ENCODE measurements around the gene PSME1. TPM values are rescaled to one million over a fixed set of nuclear protein-coding genes. Genes with fewer than 3 reads are reported as not detected.

Gene PSME1
- total RNA-seq, 2 donors from 2014 or later, result 199 to 235 TPM

DNA sequence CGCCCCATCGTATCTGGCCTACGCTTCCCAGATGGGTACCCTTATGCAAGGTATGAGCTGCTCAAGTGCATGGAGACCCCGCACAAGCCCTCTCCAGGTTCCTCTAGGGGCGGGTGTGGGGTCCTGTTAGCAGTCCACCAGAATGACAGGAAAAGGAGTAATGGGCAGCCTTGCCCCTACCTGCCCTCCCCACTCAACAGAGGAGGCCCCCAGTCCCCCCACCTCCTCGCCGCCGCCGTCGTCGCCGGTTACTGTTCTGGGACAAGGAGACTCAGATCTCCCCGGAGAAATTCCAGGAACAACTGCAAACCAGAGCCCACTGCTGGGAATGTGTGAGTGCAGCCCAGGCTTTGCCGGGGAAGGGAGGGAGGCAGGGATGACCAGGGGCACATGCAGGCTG is 41.9 kb downstream of the PSME1 start:
- Histone ChIP-seq H3K9ac (ENCODE audit: low read depth in 2 of 2, low read length in 2 of 2) (no peak overlapping the region), H3K4me1 (no peaks in the 10 kb centered on the region), H3K4me3 (no peak overlapping the region), H3K27me3 (no peaks in the 10 kb centered on the region), H3K27ac (no peak overlapping the region), H3K9me3 (no peaks in the 10 kb centered on the region), H3K36me3 (no peaks in the 10 kb centered on the region)
- TF ChIP-seq, protein P1, sequence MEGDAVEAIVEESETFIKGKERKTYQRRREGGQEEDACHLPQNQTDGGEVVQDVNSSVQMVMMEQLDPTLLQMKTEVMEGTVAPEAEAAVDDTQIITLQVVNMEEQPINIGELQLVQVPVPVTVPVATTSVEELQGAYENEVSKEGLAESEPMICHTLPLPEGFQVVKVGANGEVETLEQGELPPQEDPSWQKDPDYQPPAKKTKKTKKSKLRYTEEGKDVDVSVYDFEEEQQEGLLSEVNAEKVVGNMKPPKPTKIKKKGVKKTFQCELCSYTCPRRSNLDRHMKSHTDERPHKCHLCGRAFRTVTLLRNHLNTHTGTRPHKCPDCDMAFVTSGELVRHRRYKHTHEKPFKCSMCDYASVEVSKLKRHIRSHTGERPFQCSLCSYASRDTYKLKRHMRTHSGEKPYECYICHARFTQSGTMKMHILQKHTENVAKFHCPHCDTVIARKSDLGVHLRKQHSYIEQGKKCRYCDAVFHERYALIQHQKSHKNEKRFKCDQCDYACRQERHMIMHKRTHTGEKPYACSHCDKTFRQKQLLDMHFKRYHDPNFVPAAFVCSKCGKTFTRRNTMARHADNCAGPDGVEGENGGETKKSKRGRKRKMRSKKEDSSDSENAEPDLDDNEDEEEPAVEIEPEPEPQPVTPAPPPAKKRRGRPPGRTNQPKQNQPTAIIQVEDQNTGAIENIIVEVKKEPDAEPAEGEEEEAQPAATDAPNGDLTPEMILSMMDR (IDR thresholded peaks at IDR 0.05), result no peak
- intact Hi-C loops (cut with DNase I), result no loop called here
- no peak for DNase-seq

GRCh38 chr14:24178399-24179178 is 42.6 kb downstream of the PSME1 start:
- Histone ChIP-seq H3K9ac (ENCODE audit: low read depth in 2 of 2, low read length in 2 of 2) (no peak overlapping the region), H3K4me3 (no peak overlapping the region), H3K4me1 (no peaks in the 10 kb centered on the region), H3K36me3 (no peaks in the 10 kb centered on the region), H3K27ac (no peak overlapping the region), H3K27me3 (no peaks in the 10 kb centered on the region), H3K9me3 (no peaks in the 10 kb centered on the region)
- DNase-seq, result no peak
- TF ChIP-seq, protein P1 (IDR thresholded peaks at IDR 0.05), result no peak
- intact Hi-C loops (cut with DNase I), result no loop called here

DNA sequence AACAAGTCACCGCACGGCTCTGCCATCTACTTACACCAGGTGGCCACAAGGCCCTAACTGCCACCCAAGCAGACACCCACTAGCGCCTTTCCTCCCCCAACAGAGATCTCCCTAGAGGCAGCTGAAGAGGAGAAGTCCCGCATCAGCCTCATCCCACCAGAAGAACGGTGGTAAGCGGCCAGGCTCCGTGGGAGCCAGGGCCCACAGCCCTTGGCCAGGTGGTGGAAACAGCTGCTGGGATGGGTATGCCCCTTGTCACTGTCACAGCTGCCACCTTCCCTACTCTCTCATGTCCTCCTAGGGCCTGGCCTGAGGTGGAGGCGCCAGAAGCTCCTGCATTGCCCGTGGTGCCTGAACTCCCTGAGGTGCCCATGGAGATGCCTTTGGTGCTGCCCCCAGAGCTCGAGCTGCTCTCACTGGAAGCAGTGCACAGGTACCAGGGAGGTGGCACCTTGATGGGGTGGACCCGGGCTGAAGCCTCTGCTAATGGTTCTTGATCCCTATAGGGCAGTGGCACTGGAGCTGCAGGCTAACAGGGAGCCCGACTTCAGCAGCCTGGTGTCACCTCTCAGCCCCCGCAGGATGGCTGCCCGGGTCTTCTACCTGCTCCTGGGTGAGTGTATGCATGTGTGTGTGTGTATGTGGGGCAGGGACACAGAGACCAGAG is 43.4 kb downstream of the PSME1 start:
- Histone ChIP-seq H3K4me1 (no peaks in the 10 kb centered on the region), H3K36me3 (no peaks in the 10 kb centered on the region), H3K9me3 (no peaks in the 10 kb centered on the region), H3K9ac (ENCODE audit: low read depth in 2 of 2, low read length in 2 of 2) (no peak overlapping the region), H3K27me3 (no peaks in the 10 kb centered on the region), H3K27ac (peak overlapping the region; percentile 5), H3K4me3 (no peak overlapping the region)
- intact Hi-C loops (cut with DNase I), result no loop called here
- TF ChIP-seq, protein P1 (IDR thresholded peaks at IDR 0.05), result no peak
- DNase-seq, result no peak

DNA sequence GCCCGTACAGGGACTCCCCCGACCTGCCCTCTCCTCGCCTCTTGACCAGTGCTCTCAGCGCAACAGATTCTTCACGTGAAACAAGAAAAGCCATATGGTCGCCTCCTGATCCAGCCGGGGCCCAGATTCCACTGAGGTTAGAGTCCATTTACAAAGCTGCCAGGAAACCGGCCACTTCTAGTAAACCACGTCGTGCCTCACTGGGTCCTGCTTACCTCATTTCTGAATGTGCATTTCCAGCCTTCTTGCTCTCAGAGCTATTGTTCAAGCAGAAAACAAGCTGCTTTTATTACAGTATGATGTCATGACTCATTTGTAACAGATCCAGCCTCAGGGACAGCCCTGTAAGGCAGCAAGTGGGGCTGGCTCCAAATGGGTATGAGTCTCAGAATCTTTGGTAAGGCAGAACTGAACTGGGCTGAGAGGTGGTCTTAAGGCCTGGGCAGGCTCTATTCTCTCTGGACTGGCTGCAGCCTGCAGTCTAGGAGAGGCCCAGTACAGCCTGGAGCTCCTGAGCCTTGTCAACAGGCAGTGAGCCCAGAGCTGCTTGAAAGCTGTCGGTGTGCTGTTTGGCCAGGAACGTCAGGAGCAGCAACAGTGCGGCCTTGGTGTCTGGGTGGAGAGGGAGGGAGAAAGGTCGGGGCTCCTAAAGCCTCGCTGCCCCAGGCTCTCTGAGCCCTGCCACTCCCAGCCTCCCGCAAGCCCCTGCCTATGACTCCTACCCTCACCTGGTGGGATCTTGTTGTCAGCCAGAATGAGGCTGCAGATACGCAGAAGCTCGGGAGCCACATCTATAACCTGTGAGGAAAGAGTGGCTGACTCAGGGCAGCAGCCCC is 44.2 kb downstream of the PSME1 start:
- H3K27ac ChIP-seq, result no peak overlapping the region
- H3K4me1 ChIP-seq, result no peaks in the 10 kb centered on the region
- H3K36me3 ChIP-seq, result no peaks in the 10 kb centered on the region
- TF ChIP-seq, protein P1 (IDR thresholded peaks at IDR 0.05), result no peak
- no peaks in the 10 kb centered on the region for H3K9me3 ChIP-seq
- H3K9ac ChIP-seq (ENCODE audit: low read depth in 2 of 2, low read length in 2 of 2), result no peak overlapping the region
- H3K4me3 ChIP-seq, result no peak overlapping the region
- DNase-seq, result no peak
- H3K27me3 ChIP-seq, result no peaks in the 10 kb centered on the region
- intact Hi-C loops (cut with DNase I), result no loop called here

DNA sequence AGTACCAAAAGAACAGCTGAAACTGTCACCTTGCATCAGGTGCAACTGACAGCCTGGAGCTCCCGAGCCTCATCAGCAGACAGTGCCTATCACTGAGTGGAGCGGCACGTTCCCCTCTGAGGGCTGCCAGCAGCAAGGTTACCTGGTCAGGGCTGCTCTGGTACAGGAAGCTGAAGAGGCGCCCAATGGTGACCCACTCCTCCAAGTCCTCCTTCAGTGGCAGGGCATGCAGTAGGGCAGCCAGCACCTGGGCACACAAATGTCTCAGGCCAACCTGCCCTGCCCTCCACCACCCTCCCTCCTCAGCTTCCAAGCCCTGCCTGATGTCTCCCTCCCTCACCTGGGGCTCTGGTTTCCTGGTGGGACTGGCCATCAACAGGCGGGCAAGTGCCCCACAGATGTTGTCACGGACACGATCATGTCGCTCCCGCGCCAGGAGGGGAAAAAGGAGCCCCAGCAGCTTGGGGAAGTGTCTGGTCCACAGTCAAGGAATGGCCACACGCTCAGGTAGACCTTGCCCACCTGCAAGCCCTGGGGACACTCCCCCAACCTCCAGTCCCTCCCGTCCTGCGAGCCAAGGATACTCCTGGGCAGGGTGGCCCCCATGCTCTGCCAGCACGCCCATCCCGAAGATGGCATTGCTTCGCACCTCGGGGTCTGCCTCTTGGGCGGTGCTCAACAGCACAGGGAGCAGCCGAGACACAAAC is 45.5 kb downstream of the PSME1 start:
- H3K36me3 ChIP-seq, result no peaks in the 10 kb centered on the region
- H3K9me3 ChIP-seq, result no peaks in the 10 kb centered on the region
- intact Hi-C loops (cut with DNase I), result no loop called here
- H3K4me3 ChIP-seq, result no peak overlapping the region
- no peak for DNase-seq
- no peaks in the 10 kb centered on the region for H3K4me1 ChIP-seq
- no peak overlapping the region for H3K9ac ChIP-seq (ENCODE audit: low read depth in 2 of 2, low read length in 2 of 2)
- no peaks in the 10 kb centered on the region for H3K27me3 ChIP-seq
- TF ChIP-seq, protein P1 (IDR thresholded peaks at IDR 0.05), result no peak
- no peak overlapping the region for H3K27ac ChIP-seq

Measured in colonic mucosa (tissue), 4 donors.